PFSK-1 (cell line): ENCODE data around the gene CFAP74.

ENCODE experiments used
- POLR2AphosphoS5 ChIP-seq: IDR thresholded peaks from 2 replicates; pipeline ENCODE4 v1.6.1; 2012; ENCODE audit warnings: low read depth, mild to moderate bottlenecking, control low read depth, low read length, moderate library complexity
- REST ChIP-seq, 2 experiments: IDR thresholded peaks; 2 replicates each; pipeline versions ENCODE4 v1.6.1 to v1.8.0; 2011 to 2012; ENCODE audit warnings: low read depth in 2 of 2, low read length in 2 of 2, control low read depth in 1 of 2, inconsistent platforms in 1 of 2, mild to moderate bottlenecking in 1 of 2, moderate library complexity in 1 of 2; ENCODE audit not compliant: insufficient read depth in 1 of 2
- SIN3A ChIP-seq: IDR thresholded peaks from 2 replicates; pipeline ENCODE4 v1.6.1; 2012; ENCODE audit warnings: mild to moderate bottlenecking, low read length, moderate library complexity, borderline replicate concordance; ENCODE audit not compliant: insufficient read depth
- TAF1 ChIP-seq: IDR thresholded peaks from 2 replicates; pipeline ENCODE4 v1.6.1; 2012; ENCODE audit warnings: low read length, control low read depth, borderline replicate concordance; ENCODE audit not compliant: insufficient read depth

DNA sequence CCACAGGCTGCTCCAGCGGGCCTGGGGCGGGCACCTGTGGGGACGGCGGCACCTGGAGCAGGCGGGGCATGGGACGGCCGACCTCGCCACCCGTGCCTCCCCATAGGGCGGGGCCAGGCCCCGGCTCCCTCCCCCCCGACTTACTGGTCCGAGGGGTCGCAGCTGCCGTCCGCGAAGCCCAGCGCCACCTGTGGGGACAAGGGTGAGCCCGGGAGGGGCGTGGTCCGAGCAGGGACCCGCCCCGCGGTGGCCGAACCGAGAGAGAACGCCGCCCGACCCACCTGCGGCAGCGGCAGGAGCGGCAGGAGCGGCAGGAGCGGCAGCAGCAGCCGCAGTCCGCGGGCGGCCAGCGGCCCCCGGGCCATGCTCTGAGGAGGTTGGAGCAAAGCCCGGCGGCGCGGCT is 84.7 kb downstream of the CFAP74 start, which contains the start of gene TMEM52:
- no peak for TF ChIP-seq POLR2AphosphoS5
- no peak for TF ChIP-seq TAF1
- no peak for TF ChIP-seq REST (IDR thresholded peaks at IDR 0.05; ENCODE audit: insufficient read depth in 1 of 2, low read depth in 2 of 2, low read length in 2 of 2)
- no peak for TF ChIP-seq SIN3A
